HEK293T (cell line): ENCODE data around the gene PGAM2.

Source experiments
- FOXM1 ChIP-seq: fragments of 450-650 bp; IDR thresholded peaks from 2 replicates; pipeline ENCODE4 v1.6.1; 2017; ENCODE audit warnings: mild to moderate bottlenecking, borderline replicate concordance
- HDGF ChIP-seq: fragments of 450-650 bp; IDR thresholded peaks from 2 replicates; pipeline ENCODE4 v1.6.1; 2017; ENCODE audit warnings: antibody characterized with exemption, borderline replicate concordance
- SP1 ChIP-seq: fragments of 450-650 bp; IDR thresholded peaks from 2 replicates; pipeline ENCODE4 v1.6.1; 2017
- SUZ12 ChIP-seq: fragments of 450-650 bp; IDR thresholded peaks from 2 replicates; pipeline ENCODE4 v1.6.1; 2016; ENCODE audit warnings: mild to moderate bottlenecking
- TARDBP ChIP-seq: fragments of 450-650 bp; IDR thresholded peaks from 2 replicates; pipeline ENCODE4 v1.6.1; 2016

- no peak for TF ChIP-seq FOXM1
- TF ChIP-seq HDGF, result no peak
- TF ChIP-seq SUZ12, result no peak
- no peak for TF ChIP-seq TARDBP
- no peak for TF ChIP-seq SP1
Observed at GRCh38 chr7:44071726-44072363, 6.5 kb upstream of the PGAM2 start.
